NCI-H774 (cell line): ENCODE results near the gene PDE5A.
"Not testable (repeated sequence)": the region's sequence is repeated elsewhere in the genome, so short reads cannot be mapped to it uniquely, and the experiment has no call there.

Source experiments
- DNase-seq: peaks from one replicate; lab custom pipeline; 2025; lab: John Stamatoyannopoulos, UW

Gene PDE5A

DNA sequence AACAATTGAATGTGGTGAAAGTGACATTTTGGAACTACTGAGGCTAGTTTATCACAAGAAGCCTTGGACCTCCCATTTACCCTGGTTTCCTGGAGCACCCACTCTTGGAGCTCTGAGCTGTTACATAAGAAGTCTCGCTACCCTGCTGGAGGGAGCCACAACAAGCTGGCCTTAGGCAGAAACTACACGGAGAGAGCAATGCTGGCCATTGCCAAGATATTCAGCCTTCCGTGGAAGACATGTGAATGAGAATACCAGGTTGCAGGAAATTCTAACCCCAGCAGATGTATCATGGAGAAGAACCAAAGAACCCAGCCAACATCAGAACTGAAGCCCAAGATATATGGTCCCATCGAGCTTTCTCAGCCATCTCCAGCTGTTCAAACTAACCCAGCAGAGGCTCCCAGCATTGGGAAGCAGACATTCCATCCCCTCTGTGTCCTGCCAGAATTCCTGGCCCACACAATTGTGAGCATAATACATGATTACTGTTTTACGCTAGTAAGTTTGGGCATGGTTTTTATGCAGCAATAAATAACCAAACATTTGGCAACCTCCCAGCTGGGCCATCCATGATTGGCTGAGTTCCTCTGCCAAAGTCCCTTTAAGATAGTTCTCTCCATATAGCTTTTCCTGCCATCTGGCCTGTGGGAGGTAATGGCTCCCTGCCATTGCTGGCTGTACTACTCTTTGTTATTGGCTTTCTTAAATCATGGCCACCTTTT lies 17.9 kb upstream of the PDE5A start:
- DNase-seq, result no peak

DNA sequence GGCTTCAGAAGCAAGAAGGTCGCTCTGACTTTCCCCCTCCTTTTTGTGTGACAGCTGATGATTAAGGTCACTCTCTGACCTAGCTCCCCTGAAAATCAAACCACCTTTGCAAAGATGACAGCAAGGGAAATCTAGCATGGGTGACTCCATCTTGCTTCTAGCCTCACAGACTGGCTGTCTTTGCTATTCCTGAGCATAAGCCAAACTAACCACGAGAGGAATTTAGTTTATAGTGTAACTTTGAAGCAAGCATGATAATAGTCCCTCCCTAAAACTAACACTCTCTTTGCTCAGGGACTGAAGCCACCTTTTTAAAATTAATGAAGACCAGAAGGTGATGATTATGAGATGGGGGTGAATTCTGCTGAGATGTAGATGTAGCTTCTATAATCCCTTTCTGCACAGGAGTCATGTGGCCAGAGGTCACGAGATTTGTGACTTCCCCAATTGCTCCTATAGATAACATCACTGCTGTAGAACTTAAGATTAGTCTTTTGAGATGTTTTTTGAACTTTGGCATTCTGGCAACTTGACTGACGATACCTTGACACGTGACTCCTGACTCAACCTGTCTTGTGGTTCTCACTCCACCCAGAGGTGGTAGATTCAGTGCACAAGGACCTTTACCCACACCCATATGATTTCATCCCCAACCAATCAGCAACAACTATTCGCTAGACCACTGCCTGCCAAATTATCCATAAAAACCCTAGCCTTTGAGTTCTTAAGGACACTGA lies 14.9 kb upstream of the PDE5A start:
- DNase-seq, result no peak

DNA sequence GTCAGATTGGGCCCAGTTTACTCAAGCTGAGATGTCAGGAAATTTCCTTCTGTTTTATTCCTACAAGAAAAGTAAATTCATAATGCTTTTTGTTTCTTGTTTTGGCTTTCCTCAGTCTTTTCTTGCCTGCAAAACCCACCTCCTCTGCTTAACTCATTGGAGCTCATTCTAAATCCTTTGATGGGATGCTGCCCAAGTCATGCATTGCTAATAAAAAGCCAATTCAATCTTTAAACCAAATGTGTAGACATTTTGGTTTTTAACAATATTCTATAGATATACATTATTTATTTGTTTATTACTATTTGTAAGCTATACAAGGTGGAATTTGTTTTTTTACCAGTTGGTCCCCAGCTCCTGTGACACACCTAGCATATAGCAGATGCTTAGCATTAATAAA lies 13.2 kb upstream of the PDE5A start:
- no peak for DNase-seq

DNA sequence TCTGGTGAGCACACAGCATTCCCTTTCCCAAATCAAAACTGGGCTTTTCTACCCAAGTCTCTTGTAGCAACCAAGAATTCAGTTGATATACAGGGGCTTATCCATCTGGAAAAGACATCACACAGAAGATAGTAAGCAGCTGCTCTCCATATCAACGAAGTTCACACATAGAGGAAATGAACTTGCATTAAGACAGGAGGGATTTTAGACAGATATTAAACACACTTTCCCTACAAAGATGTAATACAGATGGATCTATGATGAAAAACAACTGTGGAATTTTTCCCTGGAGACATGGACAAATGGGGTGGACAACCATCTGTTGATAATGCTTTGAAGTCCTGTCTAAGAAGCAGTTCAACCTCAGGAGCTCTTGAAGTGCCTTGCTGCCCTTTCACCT lies 9.8 kb upstream of the PDE5A start:
- DNase-seq, result no peak

DNA sequence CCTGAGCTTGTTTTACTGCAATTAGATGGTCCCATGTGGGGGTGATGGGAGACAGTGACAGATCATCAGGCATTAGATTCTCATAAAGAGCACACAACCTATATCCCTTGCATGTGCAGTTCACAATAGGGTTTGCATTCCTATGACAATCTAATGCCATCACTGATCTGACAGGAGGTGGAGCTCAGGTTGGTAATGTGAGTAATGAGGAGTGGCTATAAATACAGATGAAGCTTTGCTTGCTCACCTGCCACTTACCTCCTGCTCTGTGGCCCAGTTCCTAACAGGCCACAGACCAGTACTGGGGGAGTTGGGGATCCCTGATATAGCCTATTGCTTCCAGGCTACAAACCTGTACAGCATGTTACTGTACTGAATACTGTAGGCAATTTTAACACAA lies 8.2 kb upstream of the PDE5A start:
- not testable (repeated sequence) for DNase-seq

DNA sequence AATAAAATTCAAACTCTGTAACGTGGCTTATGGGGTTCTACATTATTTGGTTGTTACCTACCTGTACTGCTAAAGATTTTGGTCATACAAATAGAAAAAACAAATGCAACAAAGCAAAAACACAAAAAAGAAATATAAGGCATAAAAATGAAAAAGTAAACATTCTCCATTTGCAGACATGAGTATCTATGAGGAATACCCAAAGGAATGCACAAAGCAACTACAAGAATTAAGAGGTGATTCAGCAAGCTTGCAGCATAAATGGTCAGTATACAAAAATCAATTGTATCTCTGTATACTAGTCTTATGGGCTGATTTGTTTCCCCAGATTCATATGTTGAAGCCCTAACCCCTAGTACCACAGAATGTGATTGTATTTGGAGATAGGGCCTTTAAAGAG lies 3.6 kb upstream of the PDE5A start:
- no peak for DNase-seq

DNA sequence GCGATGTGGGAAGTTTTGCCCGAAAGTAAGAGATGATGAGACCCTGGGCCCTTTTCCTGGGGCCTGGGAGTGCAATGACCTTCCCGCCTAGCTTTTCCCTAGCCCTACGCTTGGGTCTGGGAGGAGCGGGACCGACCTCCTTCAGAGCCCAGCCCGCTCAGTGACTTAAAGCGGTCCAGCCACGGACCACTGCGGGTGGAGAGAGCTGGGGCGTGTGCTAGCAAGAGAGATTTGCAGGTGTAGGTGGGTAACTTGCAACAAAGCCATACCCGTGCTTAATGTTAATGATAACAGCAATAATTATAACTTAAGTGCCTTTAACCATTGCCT lies 503 bp upstream of the PDE5A start:
- DNase-seq, result no peak

DNA sequence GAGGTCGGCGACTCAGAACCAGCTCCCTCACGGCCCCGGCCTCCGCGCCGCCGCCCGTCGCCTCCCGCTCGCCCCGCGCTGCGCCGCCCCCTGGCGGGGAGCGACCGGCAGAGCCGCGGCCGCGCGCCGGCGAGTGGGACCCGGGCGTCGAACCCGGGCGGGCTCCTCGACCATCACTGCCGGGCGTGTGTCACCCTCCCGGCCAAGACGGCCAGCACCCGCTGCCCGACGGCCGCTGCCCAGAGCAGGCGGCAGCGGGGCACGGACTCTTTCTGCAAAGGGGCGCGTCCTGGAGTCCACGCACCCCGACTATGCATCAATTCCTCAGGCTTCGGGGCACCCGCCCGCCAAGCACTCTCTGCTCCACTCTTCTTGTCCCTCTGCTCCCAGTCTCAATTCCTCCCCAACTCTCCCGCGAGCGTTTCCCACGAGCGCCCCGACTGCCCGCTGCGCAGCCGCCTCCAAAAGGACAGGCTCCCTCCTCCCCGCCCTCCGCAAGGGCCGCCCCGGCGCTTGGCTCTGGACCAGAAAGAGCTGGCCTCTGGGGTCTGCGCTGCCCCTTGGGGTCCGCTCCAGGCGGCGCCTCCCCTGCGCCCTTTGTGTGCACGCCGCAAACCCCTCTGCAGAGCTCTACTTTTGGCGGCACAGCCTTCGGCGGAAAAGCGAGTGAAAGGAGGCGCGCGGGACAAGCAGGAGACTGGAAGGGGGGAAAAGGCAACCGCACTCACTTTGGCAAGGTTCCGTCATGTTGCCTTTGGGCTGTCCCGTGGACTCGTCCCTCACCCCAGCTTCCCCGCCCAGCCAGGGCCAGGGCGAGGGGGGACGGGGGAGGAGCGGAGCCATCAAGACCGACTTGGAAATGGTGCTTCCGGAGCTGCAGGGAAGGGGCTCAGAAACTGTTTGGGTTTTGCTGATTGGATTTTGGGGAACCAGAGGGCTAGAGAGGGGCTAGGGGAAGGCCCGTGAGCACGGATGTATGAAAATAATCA lies 1.0 kb downstream of the PDE5A start:
- DNase-seq, result no peak

DNA sequence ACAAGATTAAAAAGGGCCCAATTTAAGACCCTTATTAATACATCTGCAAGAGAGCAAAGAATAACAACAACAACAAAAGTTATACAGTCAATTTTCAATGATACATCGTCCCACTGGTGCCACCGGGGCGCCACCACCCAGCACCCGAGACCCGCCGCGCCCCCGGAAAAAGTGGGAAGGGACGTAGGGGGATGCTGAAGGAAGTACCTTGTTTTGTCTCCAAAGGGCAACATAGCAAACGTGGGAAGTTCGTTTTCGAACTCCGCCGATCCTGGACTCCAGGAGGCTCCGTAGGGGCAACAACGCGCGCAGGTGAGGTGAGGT lies 1.7 kb downstream of the PDE5A start:
- no peak for DNase-seq

DNA sequence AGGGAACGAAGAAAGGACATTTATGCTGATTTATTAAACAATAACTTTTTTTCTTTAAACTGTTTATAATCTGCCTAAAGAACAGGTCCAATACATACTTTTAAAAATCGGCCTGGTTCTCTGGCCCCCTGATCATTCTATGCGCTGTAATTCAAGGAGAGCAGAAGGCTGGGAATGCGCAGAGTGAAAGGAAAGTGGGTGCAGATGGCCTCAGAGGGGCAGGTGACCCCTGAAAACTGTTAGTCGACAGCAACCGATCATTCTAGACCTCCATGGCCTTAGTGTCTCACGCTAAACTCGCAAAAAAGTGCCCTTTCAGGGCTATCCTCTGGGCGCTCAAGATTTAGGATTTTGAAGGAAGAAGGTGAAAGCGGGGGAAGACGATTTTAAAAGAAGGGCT lies 2.2 kb downstream of the PDE5A start:
- DNase-seq, result no peak

DNA sequence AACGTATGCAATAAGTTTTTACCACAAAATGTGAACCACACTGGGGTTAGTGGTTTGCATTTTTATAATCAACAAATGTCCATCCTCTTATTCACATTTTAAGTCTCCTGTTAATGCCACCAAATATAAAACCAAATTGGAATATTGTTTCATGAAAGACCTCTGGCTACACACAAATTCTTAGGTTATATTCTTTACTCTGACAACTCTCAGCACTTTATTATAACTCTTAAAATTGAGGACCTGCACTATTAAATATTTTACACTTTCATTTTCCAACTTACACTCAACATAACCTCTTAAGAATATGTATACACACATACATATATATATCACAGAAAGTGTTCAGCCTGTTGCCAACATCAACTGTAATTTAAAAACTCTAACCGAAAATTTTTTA lies 2.8 kb downstream of the PDE5A start:
- no peak for DNase-seq

DNA sequence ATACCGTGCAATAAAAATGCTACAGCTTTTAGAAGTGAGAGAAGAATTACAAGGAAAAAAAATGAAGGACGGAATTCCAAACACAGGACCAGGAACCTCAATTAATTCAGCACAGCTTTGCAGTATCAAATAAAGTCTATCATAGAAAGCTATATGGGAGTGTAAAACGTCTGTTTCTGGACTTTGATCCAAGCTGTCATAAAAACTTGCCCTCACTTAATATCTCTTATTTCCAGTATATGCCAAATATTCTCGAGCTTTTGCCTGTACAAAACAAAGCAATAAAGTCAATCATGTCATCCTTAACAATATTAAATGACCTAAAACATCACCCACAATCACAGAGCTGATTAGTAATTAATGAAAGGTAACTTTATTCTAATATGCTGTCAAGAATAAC lies 4.2 kb downstream of the PDE5A start:
- DNase-seq, result no peak

DNA sequence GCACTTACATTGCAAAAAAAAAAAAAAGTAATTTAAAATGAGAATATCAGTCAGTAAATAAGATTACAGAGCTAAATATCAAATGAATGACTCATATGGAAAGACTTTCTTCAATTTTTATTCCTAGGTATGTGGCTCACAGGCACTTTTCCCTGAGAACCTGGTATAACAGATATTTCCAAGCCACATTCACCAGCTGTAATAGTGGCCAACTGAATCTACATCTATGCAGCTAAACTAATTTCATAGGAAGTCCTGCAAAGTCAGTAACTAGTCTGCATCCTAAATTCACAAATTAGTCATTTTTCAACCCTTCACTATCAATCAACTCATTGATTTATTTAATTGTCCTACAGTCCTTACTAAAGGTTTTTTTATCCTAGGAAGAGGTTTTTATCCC lies 5.6 kb downstream of the PDE5A start:
- DNase-seq, result no peak

DNA sequence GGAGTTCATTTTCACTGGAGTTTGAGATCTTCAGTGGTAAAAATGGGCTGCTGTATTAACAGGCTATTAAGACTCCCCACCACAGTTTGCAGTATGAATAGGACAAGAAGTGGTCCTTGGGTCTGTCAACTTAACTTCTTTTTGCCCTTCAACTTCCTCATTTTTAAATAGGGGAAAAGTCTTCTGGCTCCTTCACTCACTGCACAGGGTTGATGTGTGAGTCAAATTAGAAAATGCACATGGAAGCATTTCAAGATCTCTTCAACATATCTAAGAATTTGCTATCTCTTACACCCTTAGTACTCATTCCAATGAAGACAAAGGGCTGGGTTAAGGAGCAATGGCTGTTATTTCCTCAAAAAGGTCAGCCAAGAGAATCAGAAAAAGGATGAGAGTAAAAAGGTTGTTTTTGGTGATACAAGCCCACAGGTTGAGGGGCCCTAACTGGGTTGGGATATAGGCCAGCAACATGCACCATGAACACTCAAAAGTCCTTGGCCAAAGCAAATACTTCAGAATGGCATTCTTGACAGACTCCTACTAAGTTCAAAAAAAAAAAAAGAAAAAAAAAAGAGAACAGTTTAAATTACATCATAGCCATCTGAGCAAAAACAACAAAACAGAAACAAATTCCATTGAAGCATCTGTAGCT lies 13.4 kb downstream of the PDE5A start:
- no peak for DNase-seq

DNA sequence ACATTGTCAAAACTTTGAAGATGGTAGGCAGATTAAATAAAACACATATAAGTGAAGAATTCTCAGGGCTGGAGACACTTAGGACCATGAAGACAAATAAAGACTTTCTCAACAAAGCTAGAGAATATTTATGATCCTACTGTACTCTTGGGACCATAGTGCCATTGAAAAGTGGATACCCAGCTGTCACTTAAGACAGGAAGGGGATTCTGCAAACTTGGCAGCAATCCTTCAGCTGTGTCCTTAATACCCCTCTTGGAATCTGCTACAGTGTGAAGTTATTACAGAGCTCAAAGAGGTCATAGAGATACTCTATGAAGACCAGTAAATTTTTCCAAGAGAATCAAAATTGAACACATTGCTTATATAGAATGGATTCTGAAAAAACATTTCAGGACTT lies 24.3 kb downstream of the PDE5A start:
- no peak for DNase-seq

DNA sequence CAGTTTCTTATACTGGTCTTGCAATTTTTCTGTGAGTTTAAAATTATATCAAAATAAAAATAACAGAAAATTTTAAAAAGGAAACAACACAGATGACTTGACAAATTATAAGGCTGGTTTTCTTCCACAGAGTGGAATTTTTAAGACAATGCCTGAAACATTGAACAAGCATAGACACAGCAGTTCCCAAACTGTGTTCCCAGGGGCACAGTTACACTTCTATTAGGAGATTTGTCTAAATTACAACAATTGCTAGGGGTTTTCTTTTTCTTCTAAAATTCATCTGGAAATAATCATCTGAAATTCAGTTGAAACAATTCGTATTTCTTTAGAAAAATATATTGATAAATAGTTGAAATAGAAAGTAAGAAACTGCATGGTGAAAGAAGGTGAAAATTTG lies 26.2 kb downstream of the PDE5A start:
- no peak for DNase-seq

DNA sequence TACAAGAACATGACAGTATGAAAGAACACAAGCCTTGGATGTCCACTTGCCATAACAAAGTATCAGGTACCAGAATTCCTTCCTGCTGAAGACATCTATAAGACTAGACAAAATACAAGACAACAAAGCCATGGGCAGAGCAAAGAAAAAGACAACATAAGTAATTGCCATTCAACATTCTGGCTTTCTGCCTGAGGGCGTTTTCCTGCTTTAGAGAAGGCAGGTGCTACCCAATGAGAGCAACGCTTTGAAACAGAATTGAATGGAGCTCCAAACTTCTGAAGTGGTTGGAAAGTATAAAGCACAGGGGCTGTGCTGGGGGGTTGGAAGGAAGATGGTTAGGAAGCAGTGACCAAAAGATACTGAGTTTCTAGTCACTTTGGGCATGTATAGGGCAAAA lies 30.1 kb downstream of the PDE5A start:
- no peak for DNase-seq

DNA sequence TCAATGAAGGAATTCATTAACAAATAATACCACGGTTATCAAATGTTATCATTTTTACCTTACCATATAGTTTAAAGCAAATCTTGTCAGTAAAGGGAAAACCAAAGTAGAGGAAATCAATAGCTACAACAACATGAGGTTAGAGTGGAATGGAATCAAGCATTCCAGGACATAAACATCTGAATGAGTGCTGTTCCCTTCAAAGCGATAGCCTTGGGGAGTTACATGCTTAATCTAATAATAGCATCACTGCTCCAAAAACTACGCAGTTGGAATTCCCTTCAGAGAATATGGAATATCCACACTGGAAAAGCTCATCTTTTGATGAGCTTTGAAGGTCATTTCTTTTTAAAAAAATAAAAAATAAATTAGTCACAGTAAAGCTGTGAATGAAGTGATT lies 31.2 kb downstream of the PDE5A start:
- DNase-seq, result no peak

DNA sequence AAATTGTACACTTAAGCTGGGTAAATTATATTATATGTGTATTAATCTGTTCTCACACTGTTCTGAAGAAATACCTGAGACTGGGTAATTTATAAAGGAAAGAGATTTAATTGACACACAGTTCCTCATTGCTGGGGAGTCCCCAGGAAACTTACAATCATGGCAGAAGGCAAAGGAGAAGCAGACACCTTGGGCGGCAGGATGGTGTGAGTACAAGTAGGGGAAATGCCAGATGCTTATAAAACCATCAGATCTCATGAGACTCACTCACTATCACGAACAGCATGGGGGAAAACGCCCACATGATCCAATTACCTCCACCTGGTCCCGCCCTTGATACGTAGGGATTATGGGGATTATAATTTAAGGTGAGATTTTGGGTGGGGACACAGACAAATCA lies 34.9 kb downstream of the PDE5A start:
- no peak for DNase-seq

DNA sequence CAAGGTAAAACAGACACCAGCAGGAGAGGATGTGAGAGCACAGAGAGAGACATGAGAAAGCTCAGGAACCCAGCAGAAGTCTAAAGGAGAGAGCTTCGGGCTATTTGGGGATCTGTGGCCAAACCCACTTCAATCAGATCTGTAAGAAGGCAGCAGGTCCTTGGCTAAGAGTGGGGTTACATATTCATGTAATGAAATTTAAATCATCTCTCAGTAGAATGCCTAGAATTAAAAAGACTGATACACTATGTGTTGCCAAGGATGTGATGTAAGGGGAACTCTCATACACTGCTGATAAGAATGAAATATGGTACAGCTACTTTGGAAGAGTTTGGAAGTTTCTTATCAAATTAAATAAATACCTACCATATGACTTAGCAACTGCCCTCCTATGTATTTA lies 35.8 kb downstream of the PDE5A start:
- no peak for DNase-seq

DNA sequence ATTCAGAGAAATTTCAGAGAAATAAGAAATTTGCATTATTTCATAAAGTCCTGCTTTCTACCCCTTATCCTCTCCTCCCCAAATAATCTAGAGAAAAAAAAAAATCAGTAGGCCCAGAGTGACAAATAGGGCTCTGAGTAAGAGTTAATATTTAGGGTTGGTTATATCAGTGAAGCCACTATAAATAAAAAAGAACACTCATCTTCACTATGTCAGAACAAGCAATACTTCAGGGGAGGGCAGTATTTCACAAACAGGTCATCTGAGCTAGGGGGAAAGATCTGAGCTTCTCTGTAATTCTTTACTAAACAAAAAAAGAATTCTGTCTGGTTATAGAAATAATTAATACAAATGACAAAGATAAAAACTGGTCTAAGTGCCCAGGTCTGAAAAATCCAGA lies 39.4 kb downstream of the PDE5A start:
- no peak for DNase-seq

DNA sequence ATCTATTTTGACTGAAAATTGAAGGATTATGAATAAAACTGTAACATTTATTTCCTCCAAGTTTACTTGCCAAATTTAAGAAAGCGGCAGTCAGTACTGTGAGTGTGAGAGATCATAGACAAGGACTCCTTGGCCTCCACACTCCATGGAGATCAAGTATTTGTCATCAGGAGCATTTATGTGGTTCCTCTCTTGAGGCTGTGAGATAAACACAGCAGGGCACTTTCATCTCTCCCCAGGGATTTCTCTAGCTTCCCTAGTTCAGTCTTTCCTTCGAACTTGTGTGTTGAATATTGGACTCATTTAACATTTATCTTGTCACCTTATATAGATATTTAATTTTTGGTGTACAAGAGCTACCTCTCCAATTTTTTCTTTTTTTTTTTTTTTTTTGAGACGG lies 40.8 kb downstream of the PDE5A start:
- no peak for DNase-seq

DNA sequence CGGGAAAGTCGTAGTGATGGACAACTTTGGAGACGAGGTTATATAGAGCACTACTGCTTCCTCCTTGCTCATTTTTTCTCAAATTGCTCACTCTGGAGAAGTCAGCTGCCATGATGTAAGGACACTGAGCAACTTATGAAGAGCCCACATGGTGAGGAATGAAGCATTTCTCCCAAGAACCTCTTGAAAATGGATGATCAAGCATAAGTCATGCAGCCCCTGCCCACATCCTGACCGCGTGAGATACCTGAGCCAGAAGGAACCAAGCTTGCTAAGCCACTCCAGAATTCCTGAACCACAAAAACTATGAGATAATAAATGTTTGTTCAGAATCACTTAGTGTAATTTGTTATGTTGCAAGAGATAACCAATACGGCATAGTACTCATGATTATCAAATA lies 42.8 kb downstream of the PDE5A start:
- no peak for DNase-seq
